ENCODE results near the gene NEO1.

Gene NEO1

DNA sequence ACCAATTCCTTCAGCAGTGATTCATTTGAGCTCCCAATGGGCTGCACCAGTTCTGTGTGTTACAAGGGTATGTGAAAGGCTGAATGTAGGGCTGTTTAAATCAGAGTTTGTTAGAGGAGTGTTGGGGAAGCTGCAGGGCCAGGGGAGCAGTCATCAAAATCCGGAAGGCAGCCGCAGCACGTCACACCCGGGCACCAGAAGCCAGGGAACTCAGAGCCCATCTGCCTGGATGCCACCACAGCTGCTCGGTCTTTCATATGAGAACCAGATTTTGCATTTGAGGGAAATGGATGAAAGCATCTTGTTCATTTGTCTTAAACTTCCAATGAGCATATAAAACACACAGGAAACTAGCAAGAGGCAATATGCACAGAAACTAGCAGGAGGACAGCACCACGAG lies 24.2 kb upstream of the NEO1 start:
- DNase-seq (ENCODE audit: low read depth in 1 of 2, low spot score in 1 of 2), result no peak

GRCh38 chr15:73028831-73029451 lies 23.3 kb upstream of the NEO1 start:
- no peak for DNase-seq (ENCODE audit: low read depth in 1 of 2, low spot score in 1 of 2)

- DNase-seq (ENCODE audit: low read depth in 1 of 2, low spot score in 1 of 2), result no peak
Observed at GRCh38 chr15:73030122-73030679, 22.1 kb upstream of the NEO1 start.

GRCh38 chr15:73031648-73032047 lies 20.6 kb upstream of the NEO1 start:
- DNase-seq (ENCODE audit: low read depth in 1 of 2, low spot score in 1 of 2), result no peak

- no peak for DNase-seq (ENCODE audit: low read depth in 1 of 2, low spot score in 1 of 2)
Observed at GRCh38 chr15:73033611-73034010, 18.7 kb upstream of the NEO1 start.

DNA sequence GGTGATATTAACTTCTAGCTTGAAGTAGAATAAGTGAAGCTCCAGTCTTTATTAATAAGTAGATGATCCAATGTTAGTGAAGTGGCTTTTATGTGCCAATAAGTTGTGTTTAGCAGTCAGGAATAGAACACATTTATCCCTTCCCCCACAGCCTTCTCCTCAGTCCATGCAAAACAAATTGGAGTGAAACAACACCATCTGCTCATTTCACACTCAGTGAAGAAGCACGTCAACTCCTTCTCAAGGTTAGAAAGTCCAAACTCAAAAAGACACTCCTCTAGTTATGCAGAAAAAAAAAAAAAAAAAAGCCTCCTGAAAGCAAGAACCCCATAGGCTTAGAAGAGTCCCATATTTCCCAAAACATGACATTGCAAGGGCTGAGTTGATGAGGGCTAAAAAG lies 18.0 kb upstream of the NEO1 start:
- no peak for DNase-seq (ENCODE audit: low read depth in 1 of 2, low spot score in 1 of 2)

DNA sequence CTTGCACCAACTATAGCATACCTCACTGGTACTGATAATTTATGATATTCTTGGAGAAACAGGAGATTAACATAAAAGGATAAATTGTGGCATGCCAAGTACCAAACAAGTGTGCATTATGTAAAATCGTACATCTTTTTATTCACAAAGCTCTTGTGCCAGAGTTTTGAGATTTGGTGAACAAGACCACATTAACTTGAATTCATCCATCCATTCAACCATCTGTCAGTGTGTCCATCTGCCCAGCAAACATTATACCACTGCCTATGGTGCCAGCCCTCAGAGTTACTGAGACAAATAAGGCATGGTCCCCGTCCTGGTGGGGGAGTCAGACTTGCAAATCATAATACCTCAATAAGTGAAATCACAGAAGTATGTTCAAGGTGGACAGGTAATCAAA lies 17.0 kb upstream of the NEO1 start:
- no peak for DNase-seq (ENCODE audit: low read depth in 1 of 2, low spot score in 1 of 2)

DNA sequence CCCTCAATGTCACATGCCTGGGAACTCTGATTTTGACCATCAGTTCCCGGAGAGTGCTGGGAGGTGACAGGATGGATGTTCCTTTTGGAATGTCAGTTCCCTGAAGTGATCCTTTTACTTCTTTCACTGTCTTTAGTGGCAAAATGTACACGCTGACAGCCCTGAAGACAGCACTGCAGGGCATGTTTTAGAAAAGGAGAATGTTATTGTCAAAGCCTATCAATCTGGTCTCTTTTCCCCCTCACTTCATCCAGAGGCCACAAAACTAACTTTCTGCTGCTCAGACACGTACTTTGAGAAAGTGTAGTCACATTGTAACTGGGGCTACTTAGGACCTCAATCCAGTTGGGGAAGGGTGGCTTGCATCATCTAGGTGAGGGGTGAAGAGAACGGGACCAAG lies 14.0 kb upstream of the NEO1 start:
- DNase-seq (ENCODE audit: low read depth in 1 of 2, low spot score in 1 of 2), result no peak

DNA sequence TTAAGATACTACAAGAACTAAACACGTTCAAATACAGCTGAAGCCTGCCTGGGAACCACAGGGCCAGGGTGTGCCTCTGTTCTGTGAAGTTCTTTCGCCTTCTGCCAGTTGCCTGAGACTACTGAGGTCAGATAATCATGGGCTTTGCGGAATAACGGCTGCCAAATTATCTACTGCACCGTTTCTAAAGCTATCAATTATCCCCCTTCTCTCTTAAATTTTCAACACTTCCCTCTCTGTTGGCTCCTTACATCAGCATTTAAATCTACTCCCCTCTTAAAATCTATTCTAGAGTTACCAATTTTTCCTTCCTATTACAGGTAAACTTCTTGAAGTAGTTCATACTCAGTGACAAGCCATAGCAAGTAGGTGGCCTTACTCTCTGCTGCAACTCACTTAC lies 6.2 kb upstream of the NEO1 start:
- no peak for DNase-seq (ENCODE audit: low read depth in 1 of 2, low spot score in 1 of 2)

DNA sequence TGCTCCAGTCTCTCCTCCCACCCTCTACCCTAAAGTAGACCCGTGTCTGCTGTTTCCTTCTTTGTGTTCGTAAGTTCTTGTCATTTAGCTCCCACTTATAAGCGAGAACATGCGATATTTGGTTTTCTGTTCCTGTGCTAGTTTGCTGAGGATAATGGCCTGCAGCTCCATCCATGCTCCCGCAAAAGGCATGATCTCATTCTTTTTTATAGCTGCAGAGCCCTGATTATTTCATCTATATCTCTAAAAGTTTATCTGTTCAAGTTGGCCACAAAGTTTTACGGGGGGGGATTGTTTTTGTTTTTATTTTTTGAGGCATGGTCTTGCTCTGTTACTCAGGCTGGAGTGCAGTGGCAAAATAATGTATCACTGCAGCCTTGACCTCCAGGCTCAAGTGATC lies 4.4 kb upstream of the NEO1 start:
- no peak for DNase-seq (ENCODE audit: low read depth in 1 of 2, low spot score in 1 of 2)

GRCh38 chr15:73048624-73049295 lies 3.5 kb upstream of the NEO1 start:
- no peak for DNase-seq (ENCODE audit: low read depth in 1 of 2, low spot score in 1 of 2)

- DNase-seq (ENCODE audit: low read depth in 1 of 2, low spot score in 1 of 2), result no peak
Observed at GRCh38 chr15:73049564-73050215, 2.6 kb upstream of the NEO1 start.

- DNase-seq (ENCODE audit: low read depth in 1 of 2, low spot score in 1 of 2), result no peak
Observed at GRCh38 chr15:73050561-73051295, 1.5 kb upstream of the NEO1 start.

- DNase-seq (ENCODE audit: low read depth in 1 of 2, low spot score in 1 of 2), result peak in 1 of 2 donors; percentile 1
Observed at GRCh38 chr15:73051391-73051806, 864 bp upstream of the NEO1 start.

GRCh38 chr15:73052653-73053397 lies 562 bp downstream of the NEO1 start:
- DNase-seq (ENCODE audit: low read depth in 1 of 2, low spot score in 1 of 2), result peak in 1 of 2 donors; percentile 1

DNA sequence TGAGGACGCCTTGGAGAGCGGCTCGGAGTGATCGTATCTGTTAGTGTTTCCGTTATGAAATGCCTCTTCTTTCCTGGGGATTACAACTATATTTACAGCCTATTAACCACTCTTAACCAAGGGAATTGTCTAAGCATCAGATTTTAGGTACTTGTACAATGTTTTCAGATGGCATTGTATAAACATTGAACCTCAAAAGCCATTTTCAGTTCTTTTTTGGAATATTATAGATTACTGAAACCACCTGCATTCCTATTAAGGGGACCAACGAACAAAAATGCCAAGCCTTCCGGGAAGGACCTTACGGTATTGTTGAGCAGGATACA lies 1.1 kb downstream of the NEO1 start:
- no peak for DNase-seq (ENCODE audit: low read depth in 1 of 2, low spot score in 1 of 2)

DNA sequence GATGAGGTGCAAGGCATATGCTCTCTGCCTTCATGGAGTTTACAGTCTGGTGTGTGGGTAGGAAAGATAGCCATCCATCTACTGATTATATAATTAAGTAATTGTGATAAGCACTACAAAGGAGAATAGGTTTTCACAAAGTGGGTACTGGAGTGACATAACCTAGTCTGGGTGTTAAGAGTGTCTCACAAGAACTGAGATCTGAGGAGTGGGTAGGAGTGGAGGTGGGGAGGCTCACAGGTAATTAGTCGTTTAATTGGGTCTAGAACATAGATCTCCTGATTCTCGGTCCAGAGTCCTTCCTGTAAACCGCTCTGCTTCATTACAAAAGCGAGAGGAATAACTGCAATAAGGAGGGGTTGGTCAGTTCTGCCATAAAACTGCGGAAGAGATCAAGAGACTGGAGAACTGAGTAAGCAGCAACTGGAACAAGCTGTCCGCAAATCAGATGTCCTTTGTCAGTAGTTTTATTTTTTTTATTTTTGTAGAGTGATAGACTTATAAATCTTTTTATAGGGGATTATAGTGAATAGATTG lies 2.2 kb downstream of the NEO1 start:
- no peak for DNase-seq (ENCODE audit: low read depth in 1 of 2, low spot score in 1 of 2)

DNA sequence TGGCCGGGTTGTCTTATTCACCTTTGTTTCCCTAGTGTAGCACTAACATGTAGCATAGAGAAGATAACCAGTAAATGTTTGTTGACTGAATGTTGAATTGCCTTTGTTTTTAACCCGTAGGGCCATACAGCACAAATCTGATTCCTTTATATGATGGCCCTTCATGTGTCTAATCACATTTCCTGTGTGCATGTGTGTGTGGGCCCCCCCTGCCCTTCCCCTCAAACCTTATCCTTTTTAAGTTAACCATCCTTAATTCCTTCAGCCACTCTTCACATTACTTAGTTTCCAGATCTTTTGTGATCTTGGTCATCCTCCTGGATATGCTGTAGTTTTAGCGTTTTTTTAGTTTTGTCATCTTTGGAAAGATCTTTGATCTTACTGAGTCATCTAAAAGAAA lies 4.2 kb downstream of the NEO1 start:
- DNase-seq (ENCODE audit: low read depth in 1 of 2, low spot score in 1 of 2), result no peak

- DNase-seq (ENCODE audit: low read depth in 1 of 2, low spot score in 1 of 2), result no peak
Observed at GRCh38 chr15:73058437-73058836, 6.2 kb downstream of the NEO1 start.

DNA sequence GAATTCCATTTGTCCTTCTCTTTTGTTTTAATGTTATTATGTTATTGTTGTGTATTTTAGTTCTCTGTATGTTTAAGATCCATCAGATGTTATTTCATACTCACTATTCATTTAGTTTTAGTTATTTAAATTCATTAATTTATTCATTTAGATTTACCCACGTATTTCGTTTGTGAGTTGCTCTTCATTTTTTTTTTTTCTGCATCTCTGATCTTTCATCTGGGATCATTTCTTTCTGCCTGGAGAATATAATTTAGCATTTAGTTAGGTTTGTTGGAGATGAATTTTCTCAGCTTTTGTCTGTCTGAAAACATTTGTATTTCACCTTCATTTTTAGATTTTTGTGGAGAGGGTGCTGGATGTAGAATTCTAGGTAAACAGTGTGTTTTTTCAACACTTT lies 12.9 kb downstream of the NEO1 start:
- DNase-seq (ENCODE audit: low read depth in 1 of 2, low spot score in 1 of 2), result no peak

GRCh38 chr15:73069109-73069508 lies 16.8 kb downstream of the NEO1 start:
- DNase-seq (ENCODE audit: low read depth in 1 of 2, low spot score in 1 of 2), result no peak

All from stimulated activated CD4-positive, alpha-beta T cell treated with anti-CD3 and anti-CD28 coated beads, Interleukin-15, amount 100 ng/mL, for 1 hour (primary cell).